ENCODE data around the gene FAM241A.

GRCh38 chr4:112125416-112125815 lies 19.8 kb upstream of the FAM241A start:
- TF ChIP-seq POLR2AphosphoS5 (IDR thresholded peaks at IDR 0.05; ENCODE audit: low read depth): no peak
- no peak for TF ChIP-seq CTCF (IDR thresholded peaks at IDR 0.05; ENCODE audit: insufficient read depth, low read length)
- no peak for TF ChIP-seq REST (IDR thresholded peaks at IDR 0.05; ENCODE audit: insufficient replicate concordance, low read depth)
- TF ChIP-seq GABPA (IDR thresholded peaks at IDR 0.05; ENCODE audit: low read depth): no peak
